Muscle of leg (tissue), 11 donors: ENCODE measurements around the gene MLXIPL. TPM values are rescaled to one million over a fixed set of nuclear protein-coding genes. Genes with fewer than 3 reads are reported as not detected.

Source experiments
- DNase-seq: peaks from one replicate; pipeline ENCODE4 v3.0.0; 2013
- H3K27ac ChIP-seq: one replicate; pipeline ENCODE4 v1.5.1; 2013; ENCODE audit warnings: mild to moderate bottlenecking, low read length, control low read depth
- H3K27me3 ChIP-seq: one replicate; pipeline ENCODE4 v1.6.1; 2013; ENCODE audit warnings: low read length; ENCODE audit not compliant: control insufficient read depth, insufficient read depth
- H3K36me3 ChIP-seq: one replicate; pipeline ENCODE4 v1.6.1; 2013; ENCODE audit warnings: low read length; ENCODE audit not compliant: control insufficient read depth, insufficient read depth
- H3K4me1 ChIP-seq: one replicate; pipeline ENCODE4 v1.6.1; 2013; ENCODE audit warnings: low read length; ENCODE audit not compliant: control insufficient read depth, insufficient read depth
- H3K4me3 ChIP-seq: one replicate; pipeline ENCODE4 v1.5.1; 2013; ENCODE audit warnings: low read length, control low read depth
- H3K9me3 ChIP-seq: replicated peaks from 2 replicates; pipeline ENCODE4 v1.6.1; 2013; ENCODE audit warnings: low read depth, low read length; ENCODE audit not compliant: control insufficient read depth
- WGBS: methylation state at CpG from one replicate; pipeline ENCODE4 v1.1.5; 2013; ENCODE audit warnings: missing lambda C conversion rate; ENCODE audit not compliant: insufficient coverage; 5-methylcytosine and 5-hydroxymethylcytosine counted together
- polyA plus RNA-seq, 8 donors: library from polyadenylated mRNA; unstranded; fragments of 120-200 nt; gene quantifications; one replicate each; pipeline versions ENCODE4 v1.2.1 to v1.2.3, GENCODE V29; 2013; ENCODE audit warnings: inconsistent platforms in 1 of 8, low replicate concordance in 1 of 8; ENCODE audit not compliant: insufficient read length in 8 of 8, insufficient read depth in 1 of 8
- total RNA-seq: library from RNA; stranded (reverse); fragments of 120-200 nt; gene quantifications from one replicate; pipeline ENCODE4 v1.2.4, GENCODE V29; 2013

Gene MLXIPL
- total and polyA plus RNA-seq, 9 donors, result 0.12 to 3.1 (median 0.19) TPM

DNA sequence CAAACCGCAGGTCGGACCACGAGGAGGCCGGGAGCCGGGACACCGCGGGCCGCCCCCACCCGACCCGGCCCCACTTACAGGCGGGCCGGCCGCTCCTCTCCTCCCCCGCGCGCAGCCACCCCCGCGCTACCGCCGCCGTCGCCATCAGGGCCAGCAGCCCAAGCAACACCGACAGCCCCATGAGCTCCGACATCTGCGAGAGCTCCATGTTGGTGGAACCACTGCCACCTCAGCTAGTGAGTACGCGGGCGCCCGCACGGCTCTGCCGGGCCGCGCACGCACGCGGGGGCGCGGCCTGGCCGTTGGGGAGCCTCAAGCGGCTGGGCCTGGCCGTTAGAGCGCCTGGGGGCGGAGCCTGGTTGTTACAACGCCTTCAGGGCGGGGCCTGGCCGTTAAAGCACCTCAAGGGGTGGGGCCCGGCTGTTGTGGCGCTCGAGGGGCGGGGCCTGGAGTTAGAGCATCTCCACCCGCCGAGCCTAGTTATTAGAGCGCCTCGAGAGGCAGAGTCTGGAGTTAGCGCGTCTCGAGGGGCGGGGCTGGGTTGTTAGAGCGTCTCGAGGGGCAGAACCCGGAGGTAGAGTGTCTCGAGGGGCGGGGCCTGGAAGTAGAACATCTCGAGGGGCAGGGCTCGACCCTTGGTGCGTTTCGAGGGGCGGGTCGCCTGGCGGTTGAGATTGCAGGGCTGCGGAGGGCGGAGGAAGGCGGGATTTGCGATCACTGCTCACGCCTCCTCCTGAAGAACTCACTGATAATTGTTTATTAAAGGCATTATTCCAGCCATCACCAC lies 45.8 kb downstream of the MLXIPL start, which contains the start of gene TBL2:
Gene TBL2, minus strand, starts transcription at position 238 of the 787 bp plus-strand sequence. Its CDS starts 30 bp downstream, at position 208.
- H3K4me1 ChIP-seq, result peaks cover 19% of the 10 kb centered on the region
- no peaks in the 10 kb centered on the region for H3K9me3 ChIP-seq
- DNase-seq, result peak; percentile 99
- peak within 1 kb of the TSS; percentile 94 for H3K27ac ChIP-seq
- WGBS, result under 1% methylated on average over 55 of the region's 75 CpGs
- no peaks in the 10 kb centered on the region for H3K27me3 ChIP-seq
- peaks cover 27% of the 10 kb centered on the region for H3K36me3 ChIP-seq
- peak within 1 kb of the TSS; percentile 95 for H3K4me3 ChIP-seq

DNA sequence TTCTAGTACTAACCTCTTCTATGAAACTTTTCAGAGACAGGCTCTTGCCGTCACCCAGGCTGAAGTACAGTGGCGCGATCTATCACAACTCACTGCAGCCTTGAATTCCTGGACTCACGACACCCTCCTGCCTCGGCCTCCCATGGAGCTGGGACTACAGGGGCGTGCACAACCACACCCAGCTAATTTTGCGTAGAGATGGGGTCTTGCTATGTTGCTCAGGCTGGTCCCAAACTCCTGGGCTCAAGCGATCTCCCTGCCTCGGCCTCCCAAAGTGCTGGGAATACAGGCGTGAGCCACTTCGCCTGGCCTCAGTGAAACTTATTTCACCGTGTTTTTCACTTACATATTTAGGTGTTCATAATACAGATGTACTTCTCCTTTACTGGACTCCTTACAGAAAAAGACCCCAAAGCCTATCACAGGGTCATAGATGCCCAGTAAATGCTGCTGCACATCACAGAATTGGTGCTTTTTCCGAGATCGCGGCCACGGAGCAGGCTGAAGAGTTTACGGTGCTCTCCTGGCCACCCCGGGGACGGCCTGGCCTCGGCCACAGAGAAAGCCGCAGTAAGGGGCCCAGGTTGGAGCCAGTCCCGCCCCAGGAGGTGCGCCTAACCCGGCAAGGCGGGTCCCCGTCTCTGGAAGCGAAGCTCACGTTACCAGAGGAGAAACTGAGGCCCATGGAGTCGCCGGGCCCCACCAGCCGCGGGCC lies 46.5 kb downstream of the MLXIPL start:
- H3K27me3 ChIP-seq, result no peaks in the 10 kb centered on the region
- H3K27ac ChIP-seq, result peak overlapping the region; percentile 94
- H3K9me3 ChIP-seq, result no peaks in the 10 kb centered on the region
- H3K4me3 ChIP-seq, result peak overlapping the region; percentile 95
- H3K36me3 ChIP-seq, result peaks cover 34% of the 10 kb centered on the region
- peaks cover 19% of the 10 kb centered on the region for H3K4me1 ChIP-seq
- under 1% methylated on average over 22 of the region's 32 CpGs for WGBS
- peak; percentile 35 for DNase-seq

DNA sequence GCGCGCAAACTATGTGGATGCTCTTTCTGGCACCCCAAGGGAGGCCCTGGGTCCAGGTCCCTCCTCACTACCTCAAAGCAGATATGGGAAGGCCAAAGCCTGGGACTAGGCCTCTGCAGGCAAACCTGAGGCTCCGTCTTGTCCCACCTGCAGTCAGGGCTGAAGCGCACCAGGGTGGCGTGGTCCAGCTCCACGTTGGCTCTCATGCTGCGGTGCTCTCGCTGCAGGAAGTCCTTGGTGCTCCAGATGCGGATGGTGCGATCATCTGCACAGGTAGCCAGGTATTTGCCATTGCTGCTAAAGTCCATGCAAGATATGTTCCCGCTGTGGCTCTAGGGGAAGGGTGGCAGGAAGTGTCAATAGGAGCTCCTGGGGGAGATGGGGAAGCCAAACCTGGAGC lies 50.5 kb downstream of the MLXIPL start:
- DNase-seq, result no peak
- Histone ChIP-seq H3K27me3 (no peaks in the 10 kb centered on the region), H3K4me3 (no peak overlapping the region), H3K36me3 (peaks cover 71% of the 10 kb centered on the region), H3K27ac (no peak overlapping the region), H3K4me1 (peaks cover 8% of the 10 kb centered on the region), H3K9me3 (no peaks in the 10 kb centered on the region)
- WGBS, result 92% methylated on average over 11 of the region's 11 CpGs

DNA sequence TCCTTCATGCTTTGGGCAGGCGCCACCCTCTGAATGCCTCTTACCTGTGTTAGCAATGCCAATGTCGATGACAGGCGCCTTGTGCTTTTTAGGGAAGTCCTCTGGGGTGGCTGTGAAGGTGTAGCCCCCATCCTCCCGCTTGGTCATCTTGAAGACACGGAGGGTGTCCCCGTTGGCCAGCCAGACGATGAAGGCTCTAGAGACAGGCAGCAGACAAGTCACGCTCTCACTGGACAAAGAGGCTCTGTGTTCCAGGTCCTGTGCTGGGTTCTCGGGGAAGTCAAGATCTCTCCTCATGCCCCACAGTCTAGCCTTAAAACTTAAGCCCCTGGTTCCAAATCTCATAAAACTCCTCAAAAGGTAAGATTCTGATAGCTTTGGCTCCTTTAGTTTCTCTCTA lies 51.0 kb downstream of the MLXIPL start:
- DNase-seq, result no peak
- Histone ChIP-seq H3K4me1 (peaks cover 7% of the 10 kb centered on the region), H3K4me3 (no peak overlapping the region), H3K36me3 (peaks cover 71% of the 10 kb centered on the region), H3K27me3 (no peaks in the 10 kb centered on the region), H3K9me3 (no peaks in the 10 kb centered on the region), H3K27ac (no peak overlapping the region)
- WGBS, result 94% methylated on average over 6 of the region's 9 CpGs

DNA sequence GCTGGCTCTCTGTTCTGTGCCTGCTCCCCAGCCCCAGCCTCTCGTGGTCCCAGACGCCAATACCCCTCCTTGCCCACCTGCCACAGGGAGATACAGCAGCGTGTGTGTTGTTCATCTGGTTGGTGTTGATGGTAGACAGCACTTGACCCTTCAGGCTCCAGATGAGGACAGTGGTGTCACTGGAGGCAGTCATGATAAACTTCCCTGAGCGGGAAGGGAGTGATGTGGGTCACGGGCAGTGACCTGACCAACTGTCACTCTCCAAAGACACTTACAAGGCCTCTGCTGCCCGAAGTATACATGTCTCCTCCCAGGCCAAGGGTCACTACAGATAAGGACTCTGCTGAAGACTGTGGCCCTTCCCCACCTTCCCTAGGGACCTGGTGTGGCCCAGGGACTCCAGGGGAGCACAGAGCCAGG lies 51.5 kb downstream of the MLXIPL start:
- peaks cover 71% of the 10 kb centered on the region for H3K36me3 ChIP-seq
- H3K27me3 ChIP-seq, result no peaks in the 10 kb centered on the region
- no peak for DNase-seq
- H3K9me3 ChIP-seq, result no peaks in the 10 kb centered on the region
- 67% methylated on average over 1 of the region's 6 CpGs for WGBS
- no peak overlapping the region for H3K27ac ChIP-seq
- peaks cover 7% of the 10 kb centered on the region for H3K4me1 ChIP-seq
- H3K4me3 ChIP-seq, result no peak overlapping the region

DNA sequence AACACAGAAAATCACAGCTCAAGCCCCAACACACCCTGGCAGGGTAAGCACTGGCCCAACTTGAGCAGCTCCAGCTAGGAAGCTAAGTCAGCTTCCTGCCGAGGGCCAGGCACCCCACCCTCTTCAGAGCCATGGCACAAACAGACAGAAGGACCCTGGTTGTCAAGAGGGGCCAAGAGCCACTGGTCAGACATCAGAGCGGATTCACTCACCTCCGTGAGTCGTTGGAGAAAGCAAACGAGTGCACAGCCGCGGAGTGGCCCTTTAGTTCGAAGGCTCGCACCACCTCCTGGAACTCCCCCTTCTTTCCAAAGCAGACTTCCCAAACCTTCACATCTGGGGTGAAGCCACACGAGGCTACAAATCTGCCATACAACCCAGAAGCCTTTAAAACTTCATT lies 53.3 kb downstream of the MLXIPL start:
- Histone ChIP-seq H3K27ac (no peak overlapping the region), H3K4me1 (no peaks in the 10 kb centered on the region), H3K9me3 (no peaks in the 10 kb centered on the region), H3K27me3 (no peaks in the 10 kb centered on the region), H3K4me3 (no peak overlapping the region), H3K36me3 (peaks cover 65% of the 10 kb centered on the region)
- DNase-seq, result no peak
- WGBS, result 87% methylated on average over 9 of the region's 10 CpGs

DNA sequence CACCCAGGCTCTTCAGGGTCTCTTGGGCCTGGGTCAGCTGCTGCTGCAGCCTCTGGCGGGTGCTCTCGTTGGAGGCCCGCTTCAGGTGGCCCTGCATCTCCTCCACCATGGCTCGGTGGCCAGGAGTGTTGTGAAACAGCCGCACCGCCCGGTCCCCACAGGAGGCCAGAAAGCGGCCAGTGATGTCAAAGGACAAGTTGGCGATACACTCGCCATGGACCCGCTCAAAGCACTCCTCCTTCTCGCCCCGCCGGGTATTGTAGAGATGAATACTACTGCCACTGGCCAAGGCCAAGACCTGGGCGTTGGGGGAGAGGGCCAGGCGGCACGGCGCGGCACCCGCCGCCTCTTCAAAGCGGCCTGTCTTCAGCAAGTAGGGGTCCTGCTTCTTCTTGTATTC lies 53.8 kb downstream of the MLXIPL start:
- WGBS, result 96% methylated on average over 21 of the region's 22 CpGs
- no peak for DNase-seq

DNA sequence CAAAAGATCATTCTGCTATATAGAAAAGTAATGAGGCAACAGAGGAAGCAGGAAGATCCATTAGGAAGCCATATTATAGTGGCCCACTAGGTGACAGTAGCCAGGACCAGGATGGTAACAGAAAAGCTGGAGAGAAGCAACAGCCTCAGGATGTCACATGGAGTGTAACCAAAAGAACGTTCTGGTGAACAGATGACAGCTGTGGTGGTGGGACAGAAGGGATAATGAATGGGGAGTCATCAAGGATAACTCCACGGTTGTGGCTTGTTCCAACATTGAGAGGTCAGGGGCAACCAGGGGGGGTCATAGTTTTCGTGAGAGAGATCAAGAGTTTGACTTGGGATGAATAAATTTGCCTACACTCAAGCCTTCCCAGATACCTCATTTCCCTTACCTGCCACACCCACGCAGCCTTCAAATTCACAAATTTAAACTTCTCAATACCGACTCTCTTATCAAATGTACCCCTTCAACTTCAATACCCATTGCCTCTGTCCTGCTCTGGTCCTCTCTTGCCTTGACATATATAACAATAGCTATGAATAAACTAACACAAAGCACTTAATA lies 55.2 kb downstream of the MLXIPL start:
- no peak overlapping the region for H3K27ac ChIP-seq
- H3K36me3 ChIP-seq, result peaks cover 50% of the 10 kb centered on the region
- peaks cover 2% of the 10 kb centered on the region for H3K27me3 ChIP-seq
- H3K4me3 ChIP-seq, result no peak overlapping the region
- no peaks in the 10 kb centered on the region for H3K4me1 ChIP-seq
- no peak for DNase-seq
- WGBS, result 93% methylated on average over 4 of the region's 5 CpGs
- H3K9me3 ChIP-seq, result no peaks in the 10 kb centered on the region

More for the DNA sequence above, 53.8 kb downstream of the MLXIPL start:
- H3K9me3 ChIP-seq, result no peaks in the 10 kb centered on the region
- H3K27ac ChIP-seq, result no peak overlapping the region
- H3K36me3 ChIP-seq, result peaks cover 60% of the 10 kb centered on the region
- no peaks in the 10 kb centered on the region for H3K4me1 ChIP-seq
- no peaks in the 10 kb centered on the region for H3K27me3 ChIP-seq
- no peak overlapping the region for H3K4me3 ChIP-seq

DNA sequence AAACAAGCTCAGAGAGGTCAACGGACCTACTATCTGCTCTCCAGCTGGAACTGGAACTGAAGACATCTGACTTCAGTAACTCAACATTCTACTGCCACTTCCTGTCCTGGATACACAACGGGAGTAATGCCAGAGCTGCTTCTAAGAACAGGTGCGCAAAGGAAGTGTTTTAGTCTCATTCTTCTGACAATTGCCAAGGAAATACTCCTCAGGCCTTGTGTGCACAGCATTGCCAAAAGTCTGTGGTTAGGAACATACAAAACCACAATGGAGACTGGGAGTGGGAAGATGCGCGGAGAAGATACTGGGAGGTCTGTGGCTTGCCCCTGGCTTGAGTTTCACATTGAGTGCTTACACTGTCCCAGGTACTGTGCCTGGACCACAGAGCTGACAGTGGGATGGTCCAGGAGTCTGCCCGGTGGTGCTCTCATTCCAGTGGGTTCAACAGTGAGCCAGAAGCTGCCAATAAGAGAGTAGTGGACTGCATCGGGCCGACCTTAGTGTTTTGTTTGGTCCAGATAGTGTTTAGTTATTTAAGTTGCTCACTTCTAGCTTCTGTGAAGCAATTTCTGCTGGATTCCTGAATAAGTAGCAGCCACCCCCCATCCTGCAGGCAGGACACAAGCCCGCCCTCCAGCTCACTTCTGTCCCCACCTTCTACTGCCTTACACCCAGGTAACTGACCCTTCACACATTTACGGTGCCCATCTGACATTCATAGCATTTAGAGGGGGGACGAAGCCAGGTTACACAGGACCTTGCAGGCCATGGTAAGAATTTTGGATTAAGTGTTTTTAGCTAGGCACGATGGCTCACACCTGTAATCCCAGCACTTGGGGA lies 56.3 kb downstream of the MLXIPL start:
- no peak for DNase-seq
- Histone ChIP-seq H3K4me3 (no peak overlapping the region), H3K4me1 (no peaks in the 10 kb centered on the region), H3K27ac (no peak overlapping the region), H3K36me3 (peaks cover 40% of the 10 kb centered on the region), H3K27me3 (peaks cover 2% of the 10 kb centered on the region), H3K9me3 (no peaks in the 10 kb centered on the region)
- WGBS, result 69% methylated on average over 8 of the region's 12 CpGs
